Tongue (tissue), 2 donors: ENCODE results near the gene ELOB. TPM values are rescaled to one million over a fixed set of nuclear protein-coding genes. Genes with fewer than 3 reads are reported as not detected.

Experiments
- DNase-seq: peaks from one replicate; pipeline ENCODE4 v3.0.0-alpha.2; 2015
- total RNA-seq: library from RNA; depleted of rRNA; stranded (reverse); fragments of >200 nt; gene quantifications from one replicate; pipeline ENCODE4 v1.2.3, GENCODE V29; 2014

Gene ELOB
- total RNA-seq, 1 donor from 2014 or later, result 155 TPM

DNA sequence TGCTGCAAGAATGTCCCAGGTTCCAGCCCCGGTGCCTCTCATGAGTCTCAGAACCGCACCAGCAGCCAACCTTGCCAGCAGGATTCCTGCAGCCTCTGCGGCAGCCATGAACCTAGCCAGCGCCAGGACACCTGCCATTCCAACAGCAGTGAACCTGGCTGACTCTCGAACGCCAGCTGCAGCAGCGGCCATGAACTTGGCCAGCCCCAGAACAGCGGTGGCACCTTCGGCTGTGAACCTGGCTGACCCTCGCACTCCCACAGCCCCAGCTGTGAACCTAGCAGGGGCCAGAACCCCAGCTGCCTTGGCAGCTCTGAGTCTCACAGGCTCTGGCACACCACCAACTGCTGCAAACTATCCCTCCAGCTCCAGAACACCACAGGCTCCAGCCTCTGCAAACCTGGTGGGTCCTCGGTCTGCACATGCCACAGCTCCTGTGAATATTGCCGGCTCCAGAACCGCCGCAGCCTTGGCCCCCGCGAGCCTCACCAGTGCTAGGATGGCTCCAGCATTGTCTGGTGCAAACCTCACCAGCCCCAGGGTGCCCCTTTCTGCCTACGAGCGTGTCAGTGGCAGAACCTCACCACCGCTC lies 9.8 kb downstream of the ELOB start:
- DNase-seq, result no peak

DNA sequence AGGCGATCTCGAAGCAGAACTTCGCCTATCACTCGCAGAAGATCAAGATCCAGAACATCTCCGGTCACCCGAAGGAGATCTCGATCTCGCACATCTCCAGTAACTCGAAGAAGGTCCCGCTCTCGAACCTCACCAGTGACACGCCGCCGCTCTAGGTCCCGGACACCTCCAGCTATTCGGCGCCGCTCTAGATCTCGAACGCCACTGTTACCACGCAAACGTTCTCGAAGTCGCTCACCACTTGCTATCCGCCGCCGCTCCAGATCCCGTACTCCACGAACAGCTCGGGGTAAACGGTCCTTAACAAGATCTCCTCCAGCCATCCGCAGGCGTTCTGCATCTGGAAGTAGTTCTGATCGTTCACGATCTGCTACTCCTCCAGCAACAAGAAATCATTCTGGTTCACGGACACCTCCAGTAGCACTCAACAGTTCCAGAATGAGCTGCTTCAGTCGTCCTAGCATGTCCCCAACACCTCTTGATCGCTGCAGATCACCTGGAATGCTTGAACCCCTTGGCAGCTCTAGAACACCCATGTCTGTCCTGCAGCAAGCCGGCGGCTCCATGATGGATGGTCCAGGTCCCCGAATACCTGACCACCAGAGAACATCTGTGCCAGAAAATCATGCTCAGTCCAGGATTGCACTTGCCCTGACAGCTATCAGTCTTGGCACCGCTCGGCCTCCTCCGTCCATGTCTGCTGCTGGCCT lies 10.5 kb downstream of the ELOB start:
- no peak for DNase-seq

DNA sequence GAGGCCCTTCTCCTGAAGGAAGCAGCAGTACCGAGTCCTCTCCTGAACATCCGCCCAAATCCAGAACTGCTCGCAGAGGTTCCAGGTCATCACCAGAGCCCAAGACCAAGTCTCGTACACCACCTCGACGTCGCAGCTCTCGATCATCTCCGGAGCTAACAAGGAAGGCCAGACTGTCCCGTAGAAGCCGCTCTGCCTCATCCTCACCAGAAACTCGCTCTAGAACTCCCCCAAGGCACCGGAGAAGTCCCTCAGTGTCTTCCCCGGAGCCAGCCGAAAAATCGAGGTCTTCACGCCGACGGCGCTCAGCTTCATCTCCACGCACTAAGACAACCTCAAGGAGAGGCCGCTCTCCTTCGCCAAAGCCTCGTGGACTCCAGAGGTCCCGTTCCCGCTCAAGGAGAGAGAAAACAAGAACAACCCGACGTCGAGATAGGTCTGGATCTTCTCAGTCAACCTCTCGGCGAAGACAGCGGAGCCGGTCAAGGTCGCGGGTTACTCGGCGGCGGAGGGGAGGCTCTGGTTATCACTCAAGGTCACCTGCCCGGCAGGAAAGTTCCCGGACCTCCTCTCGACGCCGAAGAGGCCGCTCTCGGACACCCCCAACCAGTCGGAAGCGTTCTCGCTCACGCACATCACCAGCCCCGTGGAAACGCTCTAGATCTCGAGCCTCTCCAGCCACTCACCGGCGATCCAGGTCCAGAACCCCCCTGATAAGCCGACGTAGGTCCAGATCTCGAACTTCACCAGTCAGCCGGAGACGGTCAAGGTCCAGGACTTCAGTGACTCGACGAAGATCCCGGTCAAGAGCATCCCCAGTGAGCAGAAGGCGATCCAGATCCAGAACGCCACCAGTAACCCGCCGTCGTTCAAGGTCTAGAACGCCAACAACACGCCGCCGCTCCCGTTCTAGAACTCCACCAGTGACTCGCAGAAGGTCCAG lies 11.3 kb downstream of the ELOB start:
- no peak for DNase-seq

DNA sequence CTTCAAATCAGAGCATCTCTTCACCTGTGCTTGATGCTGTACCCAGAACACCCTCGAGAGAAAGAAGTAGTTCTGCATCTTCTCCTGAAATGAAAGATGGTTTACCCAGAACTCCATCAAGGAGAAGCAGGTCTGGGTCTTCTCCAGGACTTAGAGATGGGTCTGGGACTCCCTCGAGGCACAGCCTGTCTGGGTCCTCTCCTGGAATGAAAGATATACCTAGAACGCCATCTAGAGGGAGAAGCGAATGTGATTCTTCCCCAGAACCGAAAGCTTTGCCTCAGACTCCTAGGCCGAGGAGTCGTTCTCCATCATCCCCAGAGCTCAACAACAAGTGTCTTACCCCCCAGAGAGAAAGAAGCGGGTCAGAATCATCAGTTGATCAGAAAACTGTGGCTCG lies 12.4 kb downstream of the ELOB start:
- no peak for DNase-seq

DNA sequence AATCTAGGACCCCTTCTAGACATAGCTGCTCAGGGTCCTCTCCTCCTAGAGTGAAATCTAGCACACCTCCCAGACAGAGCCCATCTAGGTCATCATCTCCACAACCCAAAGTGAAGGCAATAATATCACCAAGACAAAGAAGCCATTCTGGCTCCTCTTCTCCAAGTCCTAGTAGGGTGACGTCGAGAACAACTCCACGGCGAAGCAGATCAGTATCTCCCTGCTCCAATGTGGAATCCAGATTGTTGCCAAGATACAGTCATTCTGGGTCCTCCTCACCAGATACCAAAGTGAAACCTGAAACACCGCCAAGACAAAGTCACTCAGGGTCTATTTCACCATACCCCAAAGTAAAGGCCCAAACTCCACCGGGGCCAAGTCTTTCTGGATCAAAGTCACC lies 13.9 kb downstream of the ELOB start:
- no peak for DNase-seq

DNA sequence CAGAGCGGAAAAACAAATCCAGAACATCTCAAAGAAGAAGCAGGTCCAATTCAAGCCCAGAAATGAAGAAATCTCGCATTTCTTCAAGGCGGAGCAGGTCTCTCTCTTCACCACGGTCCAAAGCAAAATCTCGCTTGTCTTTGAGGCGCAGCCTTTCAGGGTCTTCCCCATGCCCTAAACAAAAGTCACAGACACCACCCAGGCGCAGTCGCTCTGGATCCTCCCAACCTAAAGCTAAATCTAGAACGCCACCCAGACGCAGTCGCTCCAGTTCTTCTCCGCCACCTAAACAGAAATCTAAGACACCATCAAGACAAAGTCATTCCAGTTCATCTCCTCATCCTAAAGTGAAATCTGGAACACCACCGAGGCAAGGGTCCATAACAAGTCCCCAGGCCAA lies 14.4 kb downstream of the ELOB start:
- DNase-seq, result no peak

DNA sequence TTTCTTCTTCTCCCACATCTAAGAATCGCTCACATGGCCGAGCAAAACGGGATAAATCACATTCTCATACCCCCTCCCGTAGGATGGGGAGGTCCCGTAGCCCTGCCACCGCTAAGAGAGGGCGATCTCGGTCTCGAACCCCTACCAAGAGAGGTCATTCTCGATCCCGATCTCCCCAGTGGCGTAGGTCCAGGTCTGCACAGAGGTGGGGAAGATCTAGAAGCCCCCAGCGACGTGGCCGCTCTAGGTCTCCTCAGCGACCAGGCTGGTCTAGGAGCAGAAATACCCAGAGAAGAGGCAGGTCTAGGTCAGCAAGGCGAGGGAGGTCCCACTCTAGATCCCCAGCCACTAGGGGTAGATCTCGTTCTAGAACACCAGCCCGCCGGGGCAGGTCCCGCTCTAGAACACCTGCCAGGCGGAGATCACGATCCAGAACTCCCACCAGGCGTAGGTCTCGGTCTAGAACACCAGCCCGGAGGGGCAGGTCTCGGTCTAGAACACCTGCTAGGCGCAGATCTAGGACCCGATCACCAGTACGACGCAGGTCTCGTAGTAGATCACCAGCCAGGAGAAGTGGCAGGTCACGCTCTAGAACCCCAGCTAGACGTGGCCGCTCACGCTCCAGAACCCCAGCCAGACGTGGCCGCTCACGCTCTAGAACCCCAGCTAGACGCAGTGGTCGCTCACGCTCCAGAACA lies 15.0 kb downstream of the ELOB start:
- no peak for DNase-seq

DNA sequence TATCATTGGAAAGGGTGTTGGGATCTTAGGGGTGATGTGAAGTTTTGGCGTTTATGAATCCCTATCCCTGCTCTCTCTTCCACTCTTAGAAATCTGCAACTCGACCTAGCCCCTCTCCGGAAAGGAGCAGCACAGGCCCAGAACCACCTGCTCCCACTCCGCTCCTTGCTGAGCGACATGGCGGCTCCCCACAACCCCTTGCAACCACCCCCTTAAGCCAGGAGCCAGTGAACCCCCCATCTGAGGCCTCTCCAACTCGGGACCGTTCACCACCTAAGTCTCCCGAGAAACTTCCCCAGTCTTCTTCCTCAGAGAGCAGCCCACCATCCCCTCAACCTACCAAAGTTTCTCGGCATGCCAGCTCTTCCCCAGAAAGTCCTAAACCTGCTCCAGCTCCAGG lies 15.6 kb downstream of the ELOB start:
- DNase-seq, result no peak

DNA sequence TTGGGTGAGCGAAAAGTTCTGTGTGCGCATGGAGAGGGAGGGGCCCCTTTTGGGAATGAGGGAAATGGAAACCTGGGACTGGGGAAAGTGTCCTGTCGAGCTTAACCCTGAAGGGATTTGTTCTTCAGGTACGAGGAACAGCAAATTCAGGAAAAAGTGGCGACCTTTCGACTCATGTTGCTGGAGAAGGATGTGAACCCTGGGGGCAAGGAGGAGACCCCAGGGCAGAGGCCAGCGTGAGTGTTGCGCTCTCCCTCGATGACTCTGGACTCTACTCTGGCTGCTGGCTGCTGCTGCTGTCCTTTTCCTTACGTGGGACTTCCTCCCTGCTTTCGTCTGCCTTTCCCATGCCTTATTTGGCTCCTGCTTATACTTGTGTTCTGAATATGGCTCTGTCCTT lies 19.7 kb downstream of the ELOB start:
- no peak for DNase-seq

DNA sequence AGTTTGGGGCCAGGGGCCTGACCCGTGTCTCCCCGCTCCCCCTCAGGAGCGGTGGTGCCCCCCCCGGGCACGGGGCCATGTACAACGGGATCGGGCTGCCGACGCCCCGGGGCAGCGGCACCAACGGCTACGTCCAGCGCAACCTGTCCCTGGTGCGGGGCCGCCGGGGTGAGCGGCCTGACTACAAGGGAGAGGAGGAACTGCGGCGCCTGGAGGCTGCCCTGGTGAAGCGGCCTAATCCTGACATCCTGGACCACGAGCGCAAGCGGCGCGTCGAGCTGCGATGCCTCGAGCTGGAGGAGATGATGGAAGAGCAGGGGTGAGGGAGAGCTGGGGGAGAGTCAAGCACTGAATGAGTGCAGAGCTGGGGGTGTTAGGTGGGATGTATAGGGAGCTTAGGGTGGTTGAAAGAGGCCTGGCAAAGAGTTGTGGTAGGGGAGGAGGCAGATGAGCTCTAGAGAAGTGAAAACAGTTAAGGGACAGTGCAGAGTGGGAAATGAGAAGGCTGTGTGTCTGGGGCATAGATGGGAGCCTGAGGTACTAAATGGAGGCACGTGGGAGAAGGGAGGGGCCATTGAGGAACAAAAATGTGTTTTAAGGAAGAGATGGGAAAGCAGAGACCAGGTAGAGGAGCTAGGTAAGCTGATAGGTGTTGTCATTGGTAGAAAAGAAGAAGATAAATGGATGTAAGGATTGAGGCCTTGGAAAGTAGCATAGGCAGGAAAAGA lies 20.6 kb downstream of the ELOB start:
- no peak for DNase-seq

DNA sequence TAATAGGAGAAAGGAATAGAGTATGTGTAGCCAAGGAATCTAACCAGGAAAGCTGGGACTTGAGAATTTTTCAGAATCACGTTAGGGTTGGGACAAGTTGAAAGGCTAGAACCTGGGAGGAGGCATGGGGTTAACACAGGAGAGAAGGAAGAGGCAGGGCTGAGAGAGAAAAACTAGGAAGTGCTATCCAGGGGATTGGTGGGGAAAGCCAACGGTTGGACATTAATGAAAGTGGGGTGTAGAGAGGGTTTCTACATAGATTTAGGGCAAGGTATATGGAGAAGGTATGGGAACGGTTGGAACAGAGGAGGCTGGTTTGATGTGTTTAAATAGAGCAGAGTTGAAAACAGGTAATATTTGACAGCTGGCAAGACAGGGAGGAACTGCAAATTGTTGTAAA lies 21.9 kb downstream of the ELOB start:
- no peak for DNase-seq

DNA sequence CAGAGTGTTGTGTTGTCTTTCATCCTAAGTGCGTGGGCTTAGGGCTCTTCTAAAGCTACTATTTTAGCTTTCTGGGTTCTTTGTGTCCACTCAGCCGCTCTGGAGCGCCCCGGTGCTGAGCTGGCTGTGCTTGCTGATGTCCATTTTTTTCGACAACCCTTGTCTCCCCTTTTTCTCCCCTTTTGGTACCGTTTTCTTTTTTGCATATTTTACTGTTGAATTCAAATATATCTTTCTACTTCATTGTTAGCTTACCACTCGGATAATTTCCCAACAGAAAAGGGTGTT lies 23.4 kb downstream of the ELOB start:
- peak; percentile 38 for DNase-seq

DNA sequence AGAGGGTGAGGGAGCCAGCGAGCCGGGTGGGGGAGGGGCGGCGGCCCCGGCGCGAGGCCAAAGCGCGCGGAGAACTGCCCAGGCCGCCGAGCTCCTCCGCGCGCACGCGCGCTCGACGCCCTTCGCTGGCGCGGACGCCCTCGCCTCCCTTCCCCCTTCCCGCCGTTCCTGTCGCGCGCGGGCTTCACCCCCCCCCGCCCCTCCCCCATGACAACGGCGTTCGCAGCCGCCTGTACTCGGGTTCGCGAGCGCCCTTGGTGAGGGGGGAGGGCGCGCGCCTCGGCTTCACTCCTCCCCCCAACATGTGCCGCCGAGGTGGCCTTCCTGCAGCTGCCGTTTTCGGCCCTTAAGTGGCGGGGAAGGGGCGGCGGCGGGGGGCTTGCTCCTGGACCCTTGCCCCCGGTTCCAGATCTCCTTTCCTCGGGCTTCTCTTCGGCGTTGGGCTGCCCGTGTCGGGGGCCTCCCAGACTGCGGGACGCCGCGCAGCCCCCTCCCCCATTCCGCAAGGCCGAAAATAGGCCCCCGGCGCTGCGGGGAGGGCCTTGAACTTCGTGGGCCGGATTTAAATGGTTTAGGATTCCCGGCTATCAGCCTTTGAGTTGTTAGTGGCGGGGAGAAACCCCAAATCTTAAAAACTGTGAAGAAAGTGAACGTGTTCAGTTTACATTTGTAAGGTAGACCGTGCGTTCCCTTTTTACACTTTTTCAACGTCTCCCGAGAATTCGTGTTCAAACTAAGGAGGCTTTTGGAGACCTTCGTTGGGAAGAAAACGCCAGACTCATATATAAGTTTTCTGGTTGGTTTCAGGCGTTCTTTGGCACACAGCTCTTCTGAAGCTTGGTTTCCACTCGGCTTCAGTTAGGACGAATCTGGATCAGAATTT lies 24.0 kb downstream of the ELOB start:
- DNase-seq, result peak; percentile 92

DNA sequence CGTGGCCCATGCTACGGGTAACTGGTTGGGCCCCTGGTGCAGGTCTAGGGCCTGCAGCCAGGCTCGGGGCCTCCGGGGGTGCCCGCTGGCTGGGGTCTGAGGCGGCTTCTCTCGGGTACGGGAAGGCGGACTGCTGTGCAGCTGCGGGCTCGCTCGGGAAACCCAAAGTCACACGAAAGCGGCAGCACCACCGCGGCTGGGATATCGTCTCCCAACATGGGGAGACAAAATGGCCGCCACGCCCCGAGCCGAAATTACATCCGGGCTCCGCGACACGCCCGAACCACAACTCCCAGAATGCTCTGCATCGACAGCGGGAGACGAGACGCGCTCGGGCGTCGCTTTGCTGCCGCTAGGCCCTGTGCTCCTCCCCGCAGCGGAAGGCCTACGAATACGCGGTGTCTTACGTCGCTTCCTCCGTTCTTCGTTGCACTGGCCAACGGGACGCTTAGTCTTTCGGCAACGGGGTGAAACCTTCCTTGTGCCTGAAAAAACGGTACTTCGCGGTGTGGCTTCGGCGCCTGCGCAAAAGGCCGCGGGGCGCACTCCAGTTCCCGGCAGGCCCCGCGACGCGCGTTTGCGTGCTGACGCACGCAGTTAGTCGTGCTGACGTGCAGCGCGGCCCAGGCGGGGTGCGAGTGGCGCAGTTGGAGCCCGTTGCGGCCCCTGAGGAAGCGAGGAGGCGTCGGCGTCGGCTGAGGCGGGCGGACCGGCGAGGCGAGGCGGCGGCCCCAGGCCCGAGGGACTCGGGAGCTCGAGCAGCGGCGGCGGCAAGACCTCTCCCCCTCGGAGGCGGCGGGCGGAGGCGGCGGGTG lies 24.8 kb downstream of the ELOB start, which contains the start of gene SRRM2:
Gene SRRM2, plus strand, starts transcription at position 604 of the 815 bp plus-strand sequence. CDS start 3,727 bp downstream, outside the sequence.
- peak; percentile 99 for DNase-seq

DNA sequence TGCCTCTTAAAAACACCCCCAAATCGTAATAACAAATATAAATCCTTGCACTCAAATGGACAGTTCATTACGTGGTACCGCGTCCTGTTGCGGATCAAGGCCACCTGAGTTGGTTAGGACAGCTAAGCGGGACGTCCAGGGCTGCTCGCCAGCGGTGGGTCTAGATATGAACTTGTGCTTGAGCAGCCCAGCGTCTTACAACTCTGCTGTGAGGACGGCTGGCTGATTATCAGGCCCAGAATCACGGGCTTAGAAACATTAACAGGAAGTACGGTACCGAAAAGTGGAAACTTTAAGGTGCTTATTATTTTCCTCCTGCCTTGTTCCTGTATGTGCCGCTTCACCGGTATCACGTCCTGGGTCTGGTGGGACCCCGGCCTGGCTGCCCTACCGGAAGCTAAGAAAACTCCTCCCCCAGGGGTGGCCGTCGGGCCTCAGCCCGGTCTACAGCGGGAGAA lies 25.5 kb downstream of the ELOB start:
- no peak for DNase-seq

DNA sequence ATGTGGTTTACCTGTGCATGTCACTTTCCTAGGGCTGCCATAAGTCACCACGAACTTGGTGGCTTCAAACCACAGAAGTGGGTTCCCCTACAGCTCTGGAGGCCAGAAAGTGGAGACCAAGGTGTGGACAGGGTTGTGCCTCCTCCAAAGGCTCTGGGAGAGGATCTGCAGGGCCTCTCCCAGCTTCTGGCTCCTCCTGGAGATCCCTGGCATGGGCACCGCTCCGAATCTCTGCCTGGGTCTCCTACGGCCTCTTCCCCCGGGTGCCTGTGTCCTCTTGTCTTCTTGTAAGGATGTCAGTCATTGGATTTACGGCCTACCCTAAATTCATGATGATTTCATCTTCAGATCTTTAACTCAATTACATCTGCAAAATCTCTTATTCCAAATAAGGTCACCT lies 27.1 kb downstream of the ELOB start:
- no peak for DNase-seq

DNA sequence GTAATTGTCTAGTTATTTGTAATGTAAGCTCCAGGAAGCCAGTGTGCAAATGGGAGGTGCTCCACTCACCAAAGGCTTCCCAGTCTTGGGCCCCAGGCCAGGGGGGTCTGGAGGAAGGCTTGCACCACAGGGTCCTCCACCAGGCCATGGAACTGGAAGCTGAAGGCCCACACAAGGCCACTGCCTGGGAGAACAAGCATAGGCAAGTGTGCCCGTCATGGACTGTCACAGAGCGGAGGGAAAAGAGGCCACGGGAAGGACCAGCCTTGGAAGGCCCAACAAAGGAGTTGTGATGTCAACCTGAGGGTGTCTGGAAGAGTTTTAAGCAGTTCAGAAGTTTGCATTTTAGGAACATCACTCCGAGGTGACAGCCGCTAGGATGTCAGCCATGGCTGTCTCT lies 27.6 kb downstream of the ELOB start:
- DNase-seq, result no peak

DNA sequence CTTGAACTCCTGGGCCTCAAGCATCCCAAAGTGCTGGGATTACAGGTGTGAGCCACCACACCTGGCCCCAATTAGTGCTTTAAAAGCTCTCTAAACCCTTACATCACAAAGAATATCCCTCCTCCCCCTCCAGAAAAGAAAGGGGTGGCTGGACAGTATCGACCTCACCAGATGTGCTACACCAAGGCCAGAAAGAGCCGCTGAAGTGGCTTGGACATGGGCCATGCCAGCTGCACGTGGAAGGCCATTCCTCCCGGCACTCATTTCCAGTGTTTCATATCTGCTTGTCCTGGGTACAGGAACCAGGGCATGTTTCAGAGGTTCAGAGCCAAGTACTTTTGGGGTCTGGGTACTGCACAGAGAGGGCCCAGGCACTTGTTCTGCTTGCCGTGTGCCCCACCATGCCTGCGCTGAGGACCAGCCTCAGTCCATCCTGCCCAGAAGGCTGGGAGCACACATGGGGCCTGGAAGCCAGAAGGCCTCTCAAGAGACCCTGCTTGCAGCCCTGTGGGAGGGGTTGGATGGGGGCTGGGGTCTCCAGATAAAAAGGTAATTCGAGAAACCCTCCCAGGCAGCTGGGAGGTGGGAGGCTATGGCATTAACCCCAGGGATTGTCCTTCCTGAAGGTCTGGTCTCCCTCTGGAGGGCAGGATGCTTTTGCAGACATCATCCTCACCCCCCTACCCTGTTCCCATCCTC lies 28.2 kb downstream of the ELOB start:
- DNase-seq, result no peak

DNA sequence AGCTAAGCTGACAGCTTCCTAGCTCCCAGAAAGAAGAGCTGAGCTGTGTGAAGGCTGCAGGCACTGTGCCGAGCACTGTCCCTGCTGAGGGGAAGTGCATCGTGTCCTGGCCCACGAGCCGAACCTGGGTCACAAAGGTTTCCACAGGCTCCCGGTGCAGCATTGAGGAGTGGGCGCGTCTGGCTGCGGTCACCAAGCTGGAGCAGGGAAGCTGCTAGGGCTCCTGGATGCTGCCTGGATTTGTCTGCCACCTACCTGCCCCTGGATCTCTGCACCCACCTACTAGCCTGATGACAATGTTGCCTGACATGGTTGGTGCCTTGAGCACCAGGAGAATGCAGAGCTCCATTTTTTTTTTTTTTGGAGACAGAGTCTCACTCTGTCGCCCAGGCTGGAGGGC lies 31.1 kb downstream of the ELOB start:
- no peak for DNase-seq
